OCI-LY1 (cell line): ENCODE data around the gene MAPKBP1.

Experiments
- EZH2 ChIP-seq: fragments of 200-600 bp; sonication (generic), shearing (Covaris generic); IDR thresholded peaks from 2 replicates; pipeline ENCODE4 v1.8.0; 2017; ENCODE audit warnings: borderline replicate concordance, mixed run types, mild to moderate bottlenecking, antibody characterized with exemption, low read length, moderate library complexity, mixed read lengths
- TF ChIP-seq, protein P1 (sequence below): fragments of 200-600 bp; sonication (generic), shearing (Covaris generic); IDR thresholded peaks from 2 replicates; pipeline ENCODE4 v1.5.1; 2017; ENCODE audit warnings: mild to moderate bottlenecking, antibody characterized with exemption, low read length, moderate library complexity, mixed read lengths

DNA sequence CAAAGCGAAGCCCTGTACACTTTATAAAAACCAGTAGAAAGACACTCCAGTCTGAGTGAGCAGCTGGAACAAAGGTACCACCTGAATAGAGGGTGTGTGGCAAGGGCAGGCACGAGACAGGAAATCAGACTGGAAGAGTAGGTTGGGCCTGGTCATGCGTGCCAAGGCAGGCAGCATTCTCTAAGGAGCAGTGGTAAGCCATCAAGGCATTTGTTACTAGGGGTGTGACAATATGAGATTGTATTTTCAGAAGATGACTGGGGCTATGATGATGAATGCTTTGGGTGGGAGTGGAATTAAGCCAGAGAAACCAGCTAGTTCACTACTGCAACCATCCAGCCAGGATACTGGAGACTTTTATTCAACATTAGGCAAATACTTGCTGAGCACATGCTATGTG is 58.6 kb downstream of the MAPKBP1 start:
- TF ChIP-seq, protein P1, sequence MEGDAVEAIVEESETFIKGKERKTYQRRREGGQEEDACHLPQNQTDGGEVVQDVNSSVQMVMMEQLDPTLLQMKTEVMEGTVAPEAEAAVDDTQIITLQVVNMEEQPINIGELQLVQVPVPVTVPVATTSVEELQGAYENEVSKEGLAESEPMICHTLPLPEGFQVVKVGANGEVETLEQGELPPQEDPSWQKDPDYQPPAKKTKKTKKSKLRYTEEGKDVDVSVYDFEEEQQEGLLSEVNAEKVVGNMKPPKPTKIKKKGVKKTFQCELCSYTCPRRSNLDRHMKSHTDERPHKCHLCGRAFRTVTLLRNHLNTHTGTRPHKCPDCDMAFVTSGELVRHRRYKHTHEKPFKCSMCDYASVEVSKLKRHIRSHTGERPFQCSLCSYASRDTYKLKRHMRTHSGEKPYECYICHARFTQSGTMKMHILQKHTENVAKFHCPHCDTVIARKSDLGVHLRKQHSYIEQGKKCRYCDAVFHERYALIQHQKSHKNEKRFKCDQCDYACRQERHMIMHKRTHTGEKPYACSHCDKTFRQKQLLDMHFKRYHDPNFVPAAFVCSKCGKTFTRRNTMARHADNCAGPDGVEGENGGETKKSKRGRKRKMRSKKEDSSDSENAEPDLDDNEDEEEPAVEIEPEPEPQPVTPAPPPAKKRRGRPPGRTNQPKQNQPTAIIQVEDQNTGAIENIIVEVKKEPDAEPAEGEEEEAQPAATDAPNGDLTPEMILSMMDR: no peak
- no peak for TF ChIP-seq EZH2
